DND-41 (cell line): ENCODE results near the gene CYP27C1.
"Not testable (repeated sequence)": the region's sequence is repeated elsewhere in the genome, so short reads cannot be mapped to it uniquely, and the experiment has no call there.

ENCODE experiments used
- ATAC-seq: fragments of 200-7000 bp; cut with Tn5 transposase; 3 replicates; pipeline ENCODE4 v1.9.1; 2021; ENCODE audit warnings: low read depth; ENCODE audit not compliant: insufficient read depth
- DNase-seq: peaks from one replicate; pipeline ENCODE4 v3.0.0-alpha.2; 2020
- H2AFZ ChIP-seq: 2 replicates; pipeline ENCODE4 v1.6.0; 2012; ENCODE audit warnings: low read depth, low read length
- H3K27ac ChIP-seq: 2 replicates; pipeline ENCODE4 v1.5.1; 2012; ENCODE audit warnings: low read length, inconsistent platforms
- H3K27me3 ChIP-seq: fragments of 200-600 bp; sonication (generic); 2 replicates; pipeline ENCODE4 v1.6.0; 2012; ENCODE audit warnings: low read length, mild to moderate bottlenecking, inconsistent platforms; ENCODE audit not compliant: insufficient read depth, poor library complexity
- H3K36me3 ChIP-seq: 2 replicates; pipeline ENCODE4 v1.5.1; 2012; ENCODE audit warnings: low read length, inconsistent platforms; ENCODE audit not compliant: insufficient read depth
- H3K4me1 ChIP-seq: 2 replicates; pipeline ENCODE4 v1.5.1; 2012; ENCODE audit warnings: mild to moderate bottlenecking, low read length; ENCODE audit not compliant: insufficient read depth
- H3K4me2 ChIP-seq: 2 replicates; pipeline ENCODE4 v1.6.0; 2012; ENCODE audit warnings: mild to moderate bottlenecking, moderate library complexity, low read length, inconsistent platforms; ENCODE audit not compliant: insufficient read depth
- H3K4me3 ChIP-seq, 2 experiments: fragments of 200-600 bp in 1 of 2; shearing (Covaris generic) in 1 of 2; 2 replicates each; pipeline ENCODE4 v1.5.1; 2012 to 2016; ENCODE audit warnings: inconsistent platforms in 2 of 2, low read length in 2 of 2, mild to moderate bottlenecking in 2 of 2, low read depth in 1 of 2, moderate library complexity in 1 of 2
- H3K79me2 ChIP-seq: 2 replicates; pipeline ENCODE4 v1.6.0; 2012; ENCODE audit warnings: low read length, inconsistent platforms; ENCODE audit not compliant: insufficient read depth
- H3K9ac ChIP-seq: 2 replicates; pipeline ENCODE4 v1.6.0; 2012; ENCODE audit warnings: low read depth, mild to moderate bottlenecking, inconsistent platforms, low read length, moderate library complexity
- H3K9me3 ChIP-seq: 2 replicates; pipeline ENCODE4 v1.5.1; 2012; ENCODE audit warnings: low read length, moderate library complexity, mild to moderate bottlenecking, inconsistent platforms; ENCODE audit not compliant: insufficient read depth, severe bottlenecking
- H4K20me1 ChIP-seq: 2 replicates; pipeline ENCODE4 v1.6.0; 2012; ENCODE audit warnings: low read length; ENCODE audit not compliant: insufficient read depth
- EZH2 ChIP-seq: IDR thresholded peaks from 3 replicates; pipeline ENCODE4 v1.6.1; 2012; ENCODE audit warnings: borderline replicate concordance, low read depth, mild to moderate bottlenecking, moderate library complexity, low read length, inconsistent platforms; ENCODE audit not compliant: severe bottlenecking
- TF ChIP-seq, protein P1 (sequence below): IDR thresholded peaks from 2 replicates; pipeline ENCODE4 v1.5.1; 2012; ENCODE audit warnings: borderline replicate concordance, low read length, moderate library complexity, mild to moderate bottlenecking; ENCODE audit not compliant: poor library complexity, severe bottlenecking; ENCODE audit errors: extremely low read depth

The CYP27C1 gene

GRCh38 chr2:127229555-127229954 is 9.5 kb upstream of the CYP27C1 start:
- DNase-seq (no peak), ATAC-seq (no peak)
- no peak overlapping the region for H3K9ac ChIP-seq
- no peak for TF ChIP-seq EZH2
- TF ChIP-seq, protein P1, sequence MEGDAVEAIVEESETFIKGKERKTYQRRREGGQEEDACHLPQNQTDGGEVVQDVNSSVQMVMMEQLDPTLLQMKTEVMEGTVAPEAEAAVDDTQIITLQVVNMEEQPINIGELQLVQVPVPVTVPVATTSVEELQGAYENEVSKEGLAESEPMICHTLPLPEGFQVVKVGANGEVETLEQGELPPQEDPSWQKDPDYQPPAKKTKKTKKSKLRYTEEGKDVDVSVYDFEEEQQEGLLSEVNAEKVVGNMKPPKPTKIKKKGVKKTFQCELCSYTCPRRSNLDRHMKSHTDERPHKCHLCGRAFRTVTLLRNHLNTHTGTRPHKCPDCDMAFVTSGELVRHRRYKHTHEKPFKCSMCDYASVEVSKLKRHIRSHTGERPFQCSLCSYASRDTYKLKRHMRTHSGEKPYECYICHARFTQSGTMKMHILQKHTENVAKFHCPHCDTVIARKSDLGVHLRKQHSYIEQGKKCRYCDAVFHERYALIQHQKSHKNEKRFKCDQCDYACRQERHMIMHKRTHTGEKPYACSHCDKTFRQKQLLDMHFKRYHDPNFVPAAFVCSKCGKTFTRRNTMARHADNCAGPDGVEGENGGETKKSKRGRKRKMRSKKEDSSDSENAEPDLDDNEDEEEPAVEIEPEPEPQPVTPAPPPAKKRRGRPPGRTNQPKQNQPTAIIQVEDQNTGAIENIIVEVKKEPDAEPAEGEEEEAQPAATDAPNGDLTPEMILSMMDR = no peak
- H3K27me3 ChIP-seq = peaks cover 4% of the 10 kb centered on the region
- H3K4me3 ChIP-seq = no peak overlapping the region
- no peaks in the 10 kb centered on the region for H3K9me3 ChIP-seq
- H4K20me1 ChIP-seq = no peaks in the 10 kb centered on the region
- H3K4me1 ChIP-seq = no peaks in the 10 kb centered on the region
- H3K4me2 ChIP-seq = no peak overlapping the region
- H3K79me2 ChIP-seq = no peaks in the 10 kb centered on the region
- H3K36me3 ChIP-seq = no peaks in the 10 kb centered on the region
- no peak overlapping the region for H3K27ac ChIP-seq
- no peak overlapping the region for H2AFZ ChIP-seq

GRCh38 chr2:127228102-127228501 is 8.0 kb upstream of the CYP27C1 start:
- no peak overlapping the region for H3K4me2 ChIP-seq
- no peak overlapping the region for H3K4me3 ChIP-seq
- DNase-seq (no peak), ATAC-seq (no peak)
- no peaks in the 10 kb centered on the region for H3K36me3 ChIP-seq
- H3K79me2 ChIP-seq = no peaks in the 10 kb centered on the region
- no peak overlapping the region for H2AFZ ChIP-seq
- H3K27me3 ChIP-seq = peaks cover 4% of the 10 kb centered on the region
- no peak for TF ChIP-seq EZH2
- TF ChIP-seq, protein P1 = no peak
- H4K20me1 ChIP-seq = no peaks in the 10 kb centered on the region
- H3K27ac ChIP-seq = no peak overlapping the region
- no peak overlapping the region for H3K9ac ChIP-seq
- H3K4me1 ChIP-seq = no peaks in the 10 kb centered on the region
- H3K9me3 ChIP-seq = no peaks in the 10 kb centered on the region

GRCh38 chr2:127227264-127227660 is 7.2 kb upstream of the CYP27C1 start:
- not testable (repeated sequence) for H3K4me2 ChIP-seq, H4K20me1 ChIP-seq, H2AFZ ChIP-seq, H3K9me3 ChIP-seq, H3K79me2 ChIP-seq, DNase-seq, H3K36me3 ChIP-seq, H3K27ac ChIP-seq, ATAC-seq, H3K4me3 ChIP-seq, H3K4me1 ChIP-seq, H3K9ac ChIP-seq, H3K27me3 ChIP-seq

GRCh38 chr2:127226520-127227263 is 6.6 kb upstream of the CYP27C1 start:
- TF ChIP-seq, protein P1 = no peak
- no peak for TF ChIP-seq EZH2

More at GRCh38 chr2:127226520-127227263, 6.6 kb upstream of the CYP27C1 start:
- Histone ChIP-seq H3K27ac (no peak overlapping the region), H3K36me3 (no peaks in the 10 kb centered on the region), H4K20me1 (no peaks in the 10 kb centered on the region), H3K4me3 (no peak overlapping the region), H3K27me3 (peaks cover 4% of the 10 kb centered on the region), H3K4me1 (no peaks in the 10 kb centered on the region), H3K79me2 (no peaks in the 10 kb centered on the region), H3K9ac (no peak overlapping the region), H2AFZ (no peak overlapping the region), H3K4me2 (no peak overlapping the region), H3K9me3 (no peaks in the 10 kb centered on the region)
- DNase-seq = no peak
- no peak for ATAC-seq
